Hematopoietic multipotent progenitor cell treated with erythropoietin and hydrocortisone succinate and interleukin-3 and kit ligand, for 6 days (in vitro differentiated cells): ENCODE results near the gene LENG1.

Experiments
- DNase-seq: peaks from one replicate; pipeline ENCODE4 v3.0.0-alpha.2; 2015

Gene LENG1

DNA sequence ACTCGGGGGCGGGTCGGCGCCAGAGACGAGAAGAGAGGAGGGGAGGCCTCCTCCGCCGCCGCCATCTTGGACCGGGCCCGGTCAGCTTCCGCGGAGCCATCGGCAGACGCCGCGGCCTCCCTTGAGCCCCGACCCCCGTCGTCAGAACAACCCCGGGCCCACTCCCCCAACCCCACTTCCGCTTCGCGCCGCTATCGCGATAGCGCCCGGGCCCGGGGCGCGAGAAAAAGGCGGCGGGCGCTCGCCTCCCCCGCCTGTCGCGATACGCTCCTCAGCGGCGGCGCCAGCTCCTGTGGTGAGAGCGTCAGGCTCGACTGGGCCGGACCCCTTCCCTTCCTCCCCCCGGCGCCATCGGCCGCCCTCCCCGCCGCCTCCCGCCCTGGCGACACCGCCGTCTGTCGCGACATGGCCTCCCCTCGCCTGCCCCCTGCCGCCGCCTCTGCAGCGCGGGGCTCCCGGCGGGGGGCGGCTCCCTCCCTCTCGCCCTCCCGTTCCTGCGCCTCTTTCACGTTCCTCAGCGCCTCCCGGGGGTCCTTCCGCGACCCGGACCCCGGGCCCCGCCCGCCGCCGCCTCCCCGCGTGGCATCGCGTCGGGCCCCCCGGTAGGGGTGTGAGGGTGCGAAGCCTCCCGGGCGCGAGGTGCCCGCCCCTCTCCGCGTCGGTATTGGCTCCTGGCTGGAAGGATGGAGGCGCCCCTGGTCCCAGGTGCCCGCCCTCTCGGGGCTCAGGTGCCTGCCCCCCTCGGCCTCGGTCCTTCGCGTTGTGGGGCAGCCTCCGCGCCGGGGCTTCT lies 21.6 kb downstream of the LENG1 start, which contains the start of gene CNOT3:
Gene CNOT3 (plus strand): TSS at position 64 of the 790 bp plus-strand sequence. CDS start 5,217 bp downstream, outside the sequence.
- peak; percentile 37 for DNase-seq

DNA sequence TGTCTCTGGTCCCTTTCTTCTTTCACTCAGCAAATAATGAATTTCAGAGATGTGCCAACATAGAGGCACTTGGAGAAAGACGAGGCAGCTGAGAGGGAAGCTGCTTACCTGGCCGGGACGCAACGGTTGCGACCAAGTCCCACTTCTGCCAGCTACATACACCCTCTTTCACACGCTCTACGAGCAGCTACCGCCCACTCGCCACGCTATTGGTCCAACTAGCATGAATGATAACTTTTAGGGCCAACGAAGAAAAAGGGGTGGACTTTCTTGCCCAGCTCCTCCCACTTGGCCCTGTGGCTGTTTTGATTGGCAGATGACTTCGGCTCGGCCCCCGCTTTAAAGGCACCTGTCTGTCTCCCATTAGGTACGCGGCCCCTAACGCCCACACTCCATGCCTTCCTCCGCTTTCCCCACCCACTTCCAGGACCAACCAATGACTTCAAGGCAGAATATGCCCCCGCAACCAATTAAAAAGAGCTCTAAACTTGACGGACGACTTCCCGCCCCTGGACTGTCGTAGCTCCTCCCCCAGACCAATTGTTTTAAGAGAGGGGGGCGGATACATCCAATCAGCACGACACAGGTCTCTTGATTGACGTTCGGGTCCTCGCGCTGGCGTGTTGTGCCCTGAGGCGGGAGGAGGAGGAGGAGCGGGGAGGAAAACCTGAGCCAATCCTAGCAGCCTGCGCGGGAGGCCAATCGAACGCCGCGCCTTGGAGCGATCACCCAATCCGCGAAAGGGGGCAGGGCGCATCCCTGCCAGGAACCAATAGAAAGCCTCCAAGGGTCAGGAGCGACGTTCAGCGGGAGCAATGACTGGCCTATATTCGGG lies 22.4 kb downstream of the LENG1 start:
- DNase-seq = peak; percentile 100

DNA sequence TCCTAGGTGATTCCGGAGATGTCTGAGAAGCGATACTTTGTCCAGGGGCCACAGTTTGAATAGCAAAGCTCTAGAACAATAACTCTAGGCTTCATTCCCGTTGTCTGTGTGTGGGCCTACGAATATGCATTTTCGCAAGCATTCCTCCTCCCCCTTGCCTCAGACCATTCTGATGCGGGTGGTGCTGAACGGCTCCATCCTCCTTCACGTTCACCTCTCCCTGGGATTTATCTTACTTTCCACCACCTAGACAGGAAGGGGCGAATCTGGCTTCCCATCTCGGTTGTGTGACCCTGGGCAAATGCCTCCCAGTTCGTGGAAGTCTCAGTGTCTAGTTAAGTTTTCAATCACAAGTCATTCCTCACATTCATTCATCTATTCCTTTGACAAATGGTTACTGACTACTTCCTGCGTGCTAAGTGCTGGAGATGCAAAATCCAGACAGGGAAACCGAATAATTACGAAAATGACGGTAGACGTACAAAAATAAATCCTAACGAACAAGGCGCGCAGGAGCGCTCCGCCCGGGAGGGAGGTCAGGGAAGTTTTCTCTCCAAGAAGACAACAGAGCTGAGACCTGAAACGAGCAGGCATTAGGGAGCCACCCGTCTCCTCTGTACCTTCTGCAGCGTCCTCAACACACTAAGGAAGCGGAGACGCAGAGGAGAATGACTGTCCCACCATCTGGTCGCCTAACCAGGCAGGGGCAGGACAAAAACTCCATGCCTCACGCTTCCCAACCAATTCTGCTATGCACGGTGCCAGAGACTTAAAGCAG lies 23.2 kb downstream of the LENG1 start:
- no peak for DNase-seq

DNA sequence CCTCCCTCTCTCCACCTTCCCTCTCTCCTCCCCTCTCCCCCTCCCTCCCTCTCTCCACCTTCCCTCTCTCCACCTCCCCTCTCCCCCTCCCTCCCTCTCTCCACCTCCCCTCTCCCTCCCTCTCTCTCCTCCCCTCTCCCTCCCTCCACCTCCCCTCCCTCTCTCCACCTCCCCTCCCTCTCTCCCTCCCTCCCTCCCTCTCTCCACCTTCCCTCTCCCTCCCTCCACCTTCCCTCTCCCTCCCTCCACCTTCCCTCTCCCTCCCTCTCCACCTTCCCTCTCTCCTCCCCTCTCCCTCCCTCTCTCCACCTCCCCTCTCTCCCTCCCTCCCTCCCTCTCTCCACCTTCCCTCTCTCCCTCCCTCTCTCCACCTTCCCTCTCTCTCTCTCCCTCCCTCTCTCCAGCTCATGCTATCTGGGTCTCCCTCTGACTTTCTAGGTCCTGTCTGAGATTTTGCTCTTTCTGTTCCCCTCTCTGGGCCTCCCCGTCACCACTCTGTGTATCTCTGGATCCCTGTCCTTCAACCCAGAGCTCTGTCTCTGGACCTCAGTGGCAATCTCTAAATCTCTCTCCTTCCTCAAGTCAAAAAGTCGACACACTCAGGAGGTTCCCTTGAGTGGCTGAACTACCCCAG lies 25.4 kb downstream of the LENG1 start:
- DNase-seq = no peak

DNA sequence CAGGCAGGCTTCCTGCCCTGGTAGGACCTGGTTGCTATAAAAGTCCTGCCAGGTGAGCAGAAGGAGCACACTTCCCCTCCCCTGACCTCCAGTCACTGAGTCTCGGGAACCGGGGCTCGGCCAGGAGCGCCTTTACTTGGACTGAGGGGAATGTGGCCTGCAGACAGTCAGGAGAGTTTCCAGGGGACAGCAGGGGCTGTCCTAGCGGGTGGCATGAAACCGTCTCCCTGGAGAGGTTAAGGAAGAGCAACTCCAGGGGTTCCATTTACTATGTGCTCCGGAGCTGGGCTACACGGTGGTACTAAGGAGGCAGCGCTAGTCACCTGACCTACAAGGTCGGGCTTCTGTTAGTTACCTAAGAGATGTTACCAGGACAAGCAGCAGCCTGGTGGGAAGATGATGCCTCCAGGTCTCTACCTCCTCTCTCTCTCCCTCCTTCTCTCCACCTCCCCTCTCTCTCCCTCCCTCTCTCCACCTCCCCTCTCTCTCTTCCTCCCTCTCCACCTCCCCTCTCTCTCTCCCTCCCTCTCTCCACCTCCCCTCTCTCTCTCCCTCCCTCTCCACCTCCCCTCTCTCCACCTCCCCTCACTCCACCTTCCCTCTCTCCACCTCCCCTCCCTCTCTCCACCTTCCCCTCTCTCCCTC lies 26.1 kb downstream of the LENG1 start:
- DNase-seq = peak; percentile 40

DNA sequence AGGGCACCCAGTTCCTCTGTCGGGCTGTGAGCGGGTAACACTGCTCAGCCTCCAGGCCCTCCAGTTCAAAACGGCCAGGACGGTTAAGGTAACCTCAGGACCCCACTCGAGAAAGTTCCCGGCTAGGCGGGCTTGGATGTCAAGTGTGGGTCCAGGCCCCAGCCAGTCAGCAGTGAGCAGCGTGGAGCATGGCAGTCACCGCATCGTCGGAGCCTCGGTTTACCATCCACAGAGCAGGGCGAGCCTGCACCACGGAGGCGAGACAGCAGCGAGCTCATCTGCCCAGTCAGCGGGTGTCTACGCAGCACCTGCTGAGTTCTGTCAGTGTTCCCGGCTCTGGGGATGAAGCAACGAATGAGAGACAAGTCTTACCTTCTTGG lies 29.9 kb downstream of the LENG1 start:
- DNase-seq = no peak

DNA sequence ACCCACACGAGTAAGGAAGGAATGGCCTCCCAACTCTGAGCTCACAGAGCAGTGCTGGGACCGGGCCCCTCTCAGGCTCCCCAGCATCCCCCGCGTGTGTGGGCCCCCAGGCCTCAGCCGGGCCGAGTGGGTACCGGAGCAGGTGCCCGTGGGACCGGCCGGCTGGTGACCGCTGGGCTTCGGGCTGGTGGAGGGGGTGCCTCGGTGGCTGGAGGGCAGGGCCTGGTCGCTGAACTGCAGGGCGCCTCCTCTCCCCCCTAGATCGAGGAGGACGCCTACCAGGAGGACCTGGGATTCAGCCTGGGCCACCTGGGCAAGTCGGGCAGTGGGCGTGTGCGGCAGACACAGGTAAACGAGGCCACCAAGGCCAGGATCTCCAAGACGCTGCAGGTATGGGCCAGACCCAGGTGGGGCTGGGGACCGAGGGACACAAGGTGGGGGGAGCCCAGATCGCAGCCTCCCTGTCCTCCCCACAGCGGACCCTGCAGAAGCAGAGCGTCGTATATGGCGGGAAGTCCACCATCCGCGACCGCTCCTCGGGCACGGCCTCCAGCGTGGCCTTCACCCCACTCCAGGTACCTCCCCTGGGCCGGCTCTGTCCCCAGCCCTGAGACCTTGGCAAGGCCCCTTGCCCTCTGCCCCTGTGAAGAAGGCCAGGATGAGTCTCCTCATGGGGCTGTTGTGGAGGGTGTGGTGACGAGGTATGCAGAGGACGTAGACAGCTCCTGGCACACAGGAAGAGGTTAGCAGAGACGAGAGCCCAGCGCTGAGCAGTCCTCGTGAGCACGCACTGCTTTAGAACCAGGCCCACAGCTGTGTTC lies 30.5 kb downstream of the LENG1 start:
- DNase-seq = no peak

DNA sequence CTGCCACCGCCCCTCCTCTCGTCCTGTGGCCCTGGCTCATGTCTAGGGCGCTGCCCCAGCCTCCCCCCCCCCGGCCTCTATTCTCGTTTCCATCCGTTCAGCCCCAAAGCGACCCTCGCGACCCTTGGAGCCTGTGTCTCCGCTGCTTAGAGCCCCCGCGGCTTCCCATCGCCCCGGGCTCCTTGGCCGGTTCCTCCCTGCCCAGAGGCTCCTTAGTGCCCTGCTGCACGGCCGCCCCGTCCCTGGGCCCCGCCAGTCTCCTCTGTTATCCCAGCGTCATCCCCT lies 31.1 kb downstream of the LENG1 start:
- DNase-seq = no peak

DNA sequence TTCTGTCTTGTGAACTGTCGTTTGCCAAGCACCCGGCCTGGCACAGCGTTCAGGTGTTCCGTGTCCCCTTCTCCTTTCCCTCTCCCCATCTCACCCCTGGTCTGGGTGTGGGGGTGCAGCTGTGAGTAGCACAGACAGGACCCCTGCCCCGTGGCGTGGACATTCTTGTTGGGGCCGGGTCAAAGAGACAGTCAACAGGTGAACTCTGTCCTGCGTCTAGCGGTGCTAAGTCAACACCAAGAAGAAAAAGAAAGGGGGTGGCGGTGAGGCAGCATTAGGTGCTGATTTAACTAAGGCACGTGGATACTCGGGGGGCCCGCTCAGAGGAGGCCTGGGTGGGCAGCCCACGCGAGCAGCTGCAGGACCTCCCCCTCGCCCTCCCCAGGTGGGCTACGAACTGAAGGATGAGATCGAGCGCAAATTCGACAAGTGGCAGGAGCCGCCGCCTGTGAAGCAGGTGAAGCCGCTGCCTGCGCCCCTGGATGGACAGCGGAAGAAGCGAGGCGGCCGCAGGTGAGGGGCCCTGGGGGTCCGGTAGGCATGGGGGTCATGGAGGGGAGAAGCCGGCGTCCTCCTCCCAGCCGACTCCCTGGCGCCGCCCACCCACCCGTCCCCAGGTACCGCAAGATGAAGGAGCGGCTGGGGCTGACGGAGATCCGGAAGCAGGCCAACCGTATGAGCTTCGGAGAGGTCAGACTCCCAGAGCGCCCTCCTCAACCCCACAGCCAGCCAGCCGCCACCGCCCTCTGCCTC lies 31.7 kb downstream of the LENG1 start:
- DNase-seq = no peak

DNA sequence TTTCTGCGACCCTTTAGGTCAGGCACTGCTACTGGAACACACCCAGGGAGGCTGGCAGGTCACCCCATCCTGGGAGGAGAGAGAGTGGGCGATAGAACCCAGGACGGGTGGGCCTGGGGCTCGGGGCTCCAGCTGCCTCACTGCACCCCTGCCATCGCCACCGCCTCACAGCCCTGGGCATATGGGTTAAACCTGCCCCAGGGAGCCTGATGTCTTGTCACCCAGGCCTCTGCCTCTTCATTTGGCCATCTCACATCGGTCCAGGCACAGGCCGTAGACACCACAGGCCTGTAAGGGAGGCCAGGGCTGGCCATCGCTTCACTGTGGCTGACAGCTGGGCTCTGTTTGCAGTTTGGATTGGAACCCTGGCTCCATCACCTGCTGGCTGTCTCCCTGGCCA lies 33.8 kb downstream of the LENG1 start:
- no peak for DNase-seq

DNA sequence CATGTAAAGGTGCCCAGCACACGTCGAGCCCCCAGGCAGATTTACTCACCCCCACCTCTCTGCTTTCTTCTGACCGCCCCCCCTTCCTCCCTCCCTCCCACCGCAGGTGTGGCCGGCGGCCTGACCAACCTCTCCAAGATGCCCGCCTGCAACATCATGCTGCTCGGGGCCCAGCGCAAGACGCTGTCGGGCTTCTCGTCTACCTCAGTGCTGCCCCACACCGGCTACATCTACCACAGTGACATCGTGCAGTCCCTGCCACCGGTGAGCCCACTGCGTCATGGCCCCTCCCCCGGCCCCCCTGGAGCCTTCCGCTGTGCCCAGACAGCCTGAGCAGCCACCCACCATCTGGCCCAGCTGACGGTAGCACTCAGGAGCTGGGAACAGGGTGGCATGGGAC lies 35.1 kb downstream of the LENG1 start:
- DNase-seq = no peak

DNA sequence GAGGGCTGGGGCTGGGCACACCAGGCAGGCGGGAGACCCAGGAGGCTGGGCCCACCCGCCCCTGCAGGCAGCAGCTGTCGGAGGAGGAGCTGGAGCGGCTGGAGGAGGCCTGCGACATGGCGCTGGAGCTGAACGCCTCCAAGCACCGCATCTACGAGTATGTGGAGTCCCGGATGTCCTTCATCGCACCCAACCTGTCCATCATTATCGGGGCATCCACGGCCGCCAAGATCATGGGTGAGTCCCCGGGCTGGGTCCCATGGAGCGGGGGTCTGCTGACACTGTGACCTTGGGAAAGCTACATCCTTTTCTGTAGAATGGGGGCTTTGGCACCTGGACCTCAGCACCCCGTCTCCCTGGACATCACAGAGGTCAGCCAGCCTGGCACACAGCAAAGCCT lies 35.8 kb downstream of the LENG1 start:
- no peak for DNase-seq

DNA sequence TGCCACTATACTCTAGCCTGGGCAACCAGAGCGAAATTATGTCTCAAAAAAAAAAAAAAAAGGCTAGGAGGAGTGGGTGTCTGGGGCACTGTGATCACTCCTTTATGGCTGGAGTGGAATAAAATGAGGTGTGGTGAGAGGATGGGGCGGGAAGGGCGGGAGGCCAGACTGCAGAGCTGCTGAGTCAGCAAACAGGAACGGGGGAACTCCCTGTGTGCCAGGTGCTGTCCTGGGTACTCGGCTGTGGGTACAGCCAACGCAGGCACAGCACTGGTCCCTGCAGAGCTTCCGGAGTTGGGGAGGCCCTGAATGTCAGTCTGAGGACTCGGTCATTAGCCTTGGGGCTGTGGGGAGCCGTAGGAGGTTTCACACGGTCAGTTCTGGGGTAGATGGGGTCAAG lies 38.3 kb downstream of the LENG1 start:
- no peak for DNase-seq

DNA sequence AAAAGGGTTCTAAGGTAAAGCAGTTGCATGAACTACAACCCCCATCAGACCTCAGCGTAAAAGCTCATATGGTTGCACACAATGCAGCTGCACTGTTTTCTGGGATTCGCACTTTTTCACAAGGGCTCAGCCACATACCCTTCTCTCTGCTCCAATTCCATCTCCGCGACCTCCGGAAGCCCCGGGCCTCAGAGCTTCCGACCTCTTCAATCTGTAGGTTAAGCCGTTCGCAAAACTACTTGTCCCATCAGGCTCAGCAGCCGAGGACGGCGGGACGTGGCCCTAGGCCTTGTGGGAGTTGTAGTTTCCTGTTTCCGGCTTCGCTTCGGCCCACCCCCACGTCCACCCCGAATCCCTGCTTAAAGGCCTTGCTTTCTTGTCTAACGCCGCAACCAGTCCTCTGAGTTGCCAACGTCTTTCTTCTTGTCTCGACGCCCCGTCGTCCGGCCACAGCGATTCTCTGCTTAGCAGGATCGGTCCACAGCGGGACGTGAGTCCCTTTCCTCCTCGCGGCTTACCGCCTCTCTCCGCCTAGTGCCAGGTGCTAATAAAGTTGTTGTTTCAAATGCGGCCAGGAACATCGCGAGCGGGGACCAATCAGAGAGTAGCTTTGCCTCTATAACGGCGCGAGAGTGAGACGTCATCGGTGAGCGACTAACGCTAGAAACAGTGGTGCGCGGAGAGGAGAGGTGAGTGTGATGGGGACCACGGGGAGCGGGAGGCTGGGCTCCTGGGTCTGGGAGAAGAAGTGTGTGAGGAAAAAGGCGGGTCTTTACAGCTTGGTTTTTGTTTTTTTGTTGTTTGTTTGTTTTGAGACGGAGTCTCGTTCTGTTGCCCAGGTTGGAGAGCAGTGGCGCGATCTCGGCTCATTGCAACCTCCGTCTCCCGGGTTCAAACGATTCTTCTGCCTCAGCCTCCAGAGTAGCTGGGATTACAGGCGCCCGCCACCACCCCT lies 44.1 kb downstream of the LENG1 start, which contains the start of the genes PRPF31 and TFPT:
Gene PRPF31 (plus strand): TSS at position 646 of the 955 bp plus-strand sequence. CDS start 2,525 bp downstream, outside the sequence.
Gene TFPT (minus strand): TSS at position 549 of the 955 bp plus-strand sequence. CDS start 388 bp downstream, at position 161.
- DNase-seq = peak; percentile 99

DNA sequence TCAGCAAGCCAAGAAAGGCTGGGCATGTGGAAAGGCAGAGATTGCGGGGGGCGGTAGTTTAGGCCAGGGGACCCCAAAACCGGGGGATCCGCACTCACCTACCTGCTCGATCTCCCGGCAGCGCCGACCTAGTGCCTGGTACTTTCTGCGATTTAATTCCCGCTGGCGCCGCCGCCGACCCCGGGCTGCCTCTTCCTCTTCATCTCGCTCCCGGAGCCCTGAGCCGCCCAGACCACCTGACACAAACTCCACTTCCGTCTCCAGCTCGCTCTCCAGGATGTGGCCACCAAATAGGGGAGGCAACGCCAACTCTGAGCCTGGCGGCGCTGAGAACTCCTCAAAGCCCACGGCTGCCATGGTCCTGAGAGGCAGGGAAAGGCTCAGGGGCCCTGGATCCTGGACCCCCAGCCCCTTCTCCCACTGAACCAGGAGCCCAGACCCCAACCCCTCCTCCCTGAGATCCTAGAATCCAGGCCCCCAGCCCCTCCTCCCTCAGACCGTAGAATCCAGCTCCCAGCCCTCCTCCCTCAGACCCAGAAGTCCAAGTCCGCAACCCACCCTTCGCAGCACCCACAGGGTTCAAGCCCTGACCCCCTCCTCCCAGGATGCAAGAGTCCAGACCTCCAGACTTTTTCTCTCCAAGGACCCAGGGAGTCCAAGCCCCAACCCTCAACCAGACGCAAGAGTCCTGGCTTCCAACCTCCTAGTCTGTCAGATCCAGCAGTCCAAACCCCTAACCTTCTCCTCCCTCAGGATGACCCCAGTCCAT lies 45.0 kb downstream of the LENG1 start:
- peak; percentile 83 for DNase-seq

DNA sequence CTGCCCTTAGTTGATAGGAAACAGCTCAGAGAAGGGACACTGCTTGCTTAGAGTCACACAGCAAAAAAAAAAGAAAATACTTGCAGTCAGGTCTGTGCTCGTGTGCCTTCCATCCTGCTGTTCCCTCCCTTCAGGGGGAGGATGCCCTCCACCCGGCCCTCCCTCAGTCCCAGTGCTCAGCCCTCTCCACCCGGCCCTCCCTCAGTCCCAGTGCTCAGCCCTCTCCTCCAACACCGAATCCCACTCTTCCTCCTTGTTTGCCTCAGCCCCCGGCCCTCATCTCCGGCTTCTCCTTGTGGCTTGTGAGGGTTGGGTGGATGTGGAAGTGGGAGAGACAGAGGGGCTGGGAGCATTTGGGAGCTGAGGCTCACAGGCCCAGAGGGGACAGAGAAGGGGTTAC lies 49.9 kb downstream of the LENG1 start:
- DNase-seq = no peak

DNA sequence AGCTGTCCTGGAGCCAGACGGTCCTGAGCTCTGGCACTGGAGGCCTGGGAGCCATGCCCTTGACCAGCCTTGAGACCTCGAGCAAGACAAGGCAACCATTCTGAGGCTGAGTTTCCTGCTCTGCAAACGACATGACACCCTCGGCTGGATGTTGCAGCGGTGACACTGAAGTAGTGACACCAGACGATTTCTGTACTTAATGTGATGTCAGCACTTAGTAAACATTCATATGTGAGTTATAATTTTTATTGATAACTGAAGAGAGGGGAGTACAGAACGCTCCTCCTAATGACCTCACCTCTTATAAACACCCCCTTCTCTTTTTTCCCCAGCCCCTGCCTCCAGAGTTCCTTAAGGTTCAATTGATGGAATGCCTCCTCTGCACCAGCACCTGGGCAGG lies 51.0 kb downstream of the LENG1 start:
- no peak for DNase-seq

DNA sequence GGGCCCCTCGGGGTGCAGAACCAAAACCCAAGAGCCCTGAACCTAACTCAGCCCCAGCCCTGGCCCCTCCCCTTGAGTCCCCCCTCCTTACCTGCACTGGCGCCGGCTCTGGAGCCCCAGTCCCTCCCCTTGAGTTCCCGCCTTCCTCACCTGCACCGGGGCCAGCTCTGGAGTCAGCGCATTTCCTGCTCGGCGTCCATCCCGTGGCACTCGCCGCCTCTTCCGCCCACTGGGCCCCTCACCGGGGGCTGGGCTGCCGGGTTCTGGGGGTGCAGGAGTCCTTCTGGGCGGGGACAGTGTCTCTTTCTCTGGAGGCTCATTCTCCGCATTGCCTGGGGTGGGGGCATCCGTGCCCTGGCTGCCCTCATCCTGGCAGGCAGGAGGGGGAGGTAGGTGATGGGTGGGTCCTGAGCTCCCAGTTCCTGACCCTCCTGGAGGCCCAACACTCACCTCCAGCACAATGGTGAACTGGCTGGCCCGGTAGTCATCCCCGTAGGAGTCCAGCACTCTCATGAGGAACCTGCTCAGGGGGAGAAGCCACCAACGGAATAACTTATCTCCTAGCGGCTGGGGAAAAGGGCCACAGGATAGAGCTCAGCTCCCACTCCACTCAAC lies 51.5 kb downstream of the LENG1 start:
- no peak for DNase-seq
